Fibroblast of skin of right biceps (primary cell): ENCODE data around the gene P2RX3.
"Not testable (repeated sequence)": the region's sequence is repeated elsewhere in the genome, so short reads cannot be mapped to it uniquely, and the experiment has no call there.

Experiments used
- DNase-seq: peaks from one replicate; pipeline ENCODE4 v3.0.0-alpha.2; 2013

P2RX3 gene

GRCh38 chr11:57353852-57354251 lies 15.7 kb downstream of the P2RX3 start:
- DNase-seq, result no peak

- no peak for DNase-seq
These were observed 16.5 kb downstream of the P2RX3 start for GRCh38 chr11:57354699-57355098.

GRCh38 chr11:57356268-57356667 lies 18.1 kb downstream of the P2RX3 start:
- no peak for DNase-seq

- no peak for DNase-seq
These were observed 19.2 kb downstream of the P2RX3 start for GRCh38 chr11:57357310-57357709.

GRCh38 chr11:57357856-57358255 lies 19.7 kb downstream of the P2RX3 start:
- DNase-seq, result peak; percentile 12

GRCh38 chr11:57358543-57358961 lies 20.4 kb downstream of the P2RX3 start:
- peak; percentile 18 for DNase-seq

- DNase-seq, result no peak
These were observed 20.8 kb downstream of the P2RX3 start for GRCh38 chr11:57358991-57359390.

- DNase-seq, result no peak
These were observed 21.2 kb downstream of the P2RX3 start for GRCh38 chr11:57359396-57359795.

GRCh38 chr11:57359896-57360690 lies 21.9 kb downstream of the P2RX3 start:
- DNase-seq, result no peak

GRCh38 chr11:57360991-57361390 lies 22.8 kb downstream of the P2RX3 start:
- no peak for DNase-seq

GRCh38 chr11:57361420-57361819 lies 23.3 kb downstream of the P2RX3 start:
- not testable (repeated sequence) for DNase-seq

- DNase-seq, result no peak
These were observed 23.8 kb downstream of the P2RX3 start for GRCh38 chr11:57361926-57362325.

GRCh38 chr11:57363131-57364080 lies 25.3 kb downstream of the P2RX3 start:
- no peak for DNase-seq

GRCh38 chr11:57364851-57365660 lies 26.9 kb downstream of the P2RX3 start:
- no peak for DNase-seq

GRCh38 chr11:57368106-57368844 lies 30.1 kb downstream of the P2RX3 start:
- no peak for DNase-seq

GRCh38 chr11:57368845-57369232 lies 30.7 kb downstream of the P2RX3 start:
- DNase-seq, result no peak

GRCh38 chr11:57370251-57370650 lies 32.1 kb downstream of the P2RX3 start:
- DNase-seq, result no peak

- no peak for DNase-seq
These were observed 32.8 kb downstream of the P2RX3 start for GRCh38 chr11:57370941-57371340.

GRCh38 chr11:57373146-57373545 lies 35.0 kb downstream of the P2RX3 start:
- DNase-seq, result no peak

- no peak for DNase-seq
These were observed 36.8 kb downstream of the P2RX3 start for GRCh38 chr11:57374966-57375365.

GRCh38 chr11:57375490-57375889 lies 37.3 kb downstream of the P2RX3 start:
- DNase-seq, result no peak
